Fibroblast of lung (primary cell): ENCODE measurements around the gene SPRR2G. TPM values are rescaled to one million over a fixed set of nuclear protein-coding genes. Genes with fewer than 3 reads are reported as not detected.
"Not testable (repeated sequence)": the region's sequence is repeated elsewhere in the genome, so short reads cannot be mapped to it uniquely, and the experiment has no call there.

ENCODE experiments used
- DNase-seq, 2 donors: peaks; one replicate each; pipeline versions ENCODE4 v3.0.0 to v3.0.0-alpha.2; 2010; ENCODE audit warnings: low read depth in 2 of 2
- H2AFZ ChIP-seq: 2 replicates; pipeline ENCODE4 v1.5.1; 2012; ENCODE audit warnings: low read length, control low read depth, inconsistent platforms
- H3K27ac ChIP-seq: 2 replicates; pipeline ENCODE4 v1.5.1; 2011; ENCODE audit warnings: low read length, control low read depth; ENCODE audit not compliant: insufficient read depth
- H3K27me3 ChIP-seq: 2 replicates; pipeline ENCODE4 v1.5.1; 2011; ENCODE audit warnings: mild to moderate bottlenecking, low read length; ENCODE audit not compliant: control insufficient read depth, insufficient read depth
- H3K36me3 ChIP-seq: 2 replicates; pipeline ENCODE4 v1.5.1; 2011; ENCODE audit warnings: low read length; ENCODE audit not compliant: control insufficient read depth, insufficient read depth
- H3K4me1 ChIP-seq: 2 replicates; pipeline ENCODE4 v1.5.1; 2011; ENCODE audit warnings: low read length; ENCODE audit not compliant: control insufficient read depth, insufficient read depth; ENCODE audit errors: extremely low read depth
- H3K4me2 ChIP-seq: 2 replicates; pipeline ENCODE4 v1.5.1; 2011; ENCODE audit warnings: low read length, control low read depth; ENCODE audit not compliant: insufficient read depth; ENCODE audit errors: extremely low read depth
- H3K4me3 ChIP-seq, 4 experiments: fragments of 200-600 bp in 1 of 4; sonication (generic) in 1 of 4; replicated peaks in 1 of 4; 2 replicates each; pipeline ENCODE4 v1.5.1; 2011 to 2016; ENCODE audit warnings: low read length in 4 of 4, low read depth in 3 of 4, mild to moderate bottlenecking in 3 of 4, control low read depth in 2 of 4, inconsistent platforms in 1 of 4, mixed read lengths in 1 of 4; ENCODE audit not compliant: insufficient read depth in 1 of 4; ENCODE audit errors: control extremely low read depth in 1 of 4
- H3K79me2 ChIP-seq: 2 replicates; pipeline ENCODE4 v1.5.1; 2012; ENCODE audit warnings: mild to moderate bottlenecking, low read length, inconsistent platforms; ENCODE audit not compliant: control insufficient read depth, insufficient read depth
- H3K9ac ChIP-seq: 2 replicates; pipeline ENCODE4 v1.5.1; 2011; ENCODE audit warnings: mild to moderate bottlenecking, low read length, control low read depth; ENCODE audit not compliant: insufficient read depth
- H3K9me3 ChIP-seq: 2 replicates; pipeline ENCODE4 v1.5.1; 2012; ENCODE audit warnings: low read depth, low read length; ENCODE audit not compliant: control insufficient read depth, insufficient read depth
- H4K20me1 ChIP-seq: 2 replicates; pipeline ENCODE4 v1.5.1; 2011; ENCODE audit warnings: low read length; ENCODE audit not compliant: control insufficient read depth, insufficient read depth; ENCODE audit errors: extremely low read depth
- EZH2 ChIP-seq: IDR thresholded peaks from 2 replicates; pipeline ENCODE4 v1.5.1; 2012; ENCODE audit warnings: low read length, control low read depth, mild to moderate bottlenecking; ENCODE audit errors: missing control alignments
- polyA plus RNA-seq, 2 donors: library from polyadenylated mRNA; depleted of rRNA in 1 of 2; stranded (reverse) in 1 of 2; unstranded in 1 of 2; fragments of >200 nt; gene quantifications; 2 replicates each; pipeline ENCODE4 v1.2.1, GENCODE V29; 2011 to 2012; ENCODE audit warnings: missing spikeins in 1 of 2
- total RNA-seq: library from RNA; depleted of rRNA; stranded (reverse); fragments of >200 nt; gene quantifications from 2 replicates; pipeline ENCODE4 v1.2.1, GENCODE V29; 2014
- TF ChIP-seq, protein P1 (sequence below), 2 donors: IDR thresholded peaks in 1 of 2; conservative IDR thresholded peaks in 1 of 2; 1 replicate in 1 of 2; 2 replicates in 1 of 2; pipeline ENCODE4 v1.5.1; 2011 to 2012; ENCODE audit warnings: low read length in 2 of 2, control low read depth in 1 of 2, inconsistent platforms in 1 of 2, low read depth in 1 of 2, mild to moderate bottlenecking in 1 of 2

The SPRR2G gene
- total and polyA plus RNA-seq, 2 donors (not counting 1 experiment from before 2014, with no cell fraction given), result not detected

DNA sequence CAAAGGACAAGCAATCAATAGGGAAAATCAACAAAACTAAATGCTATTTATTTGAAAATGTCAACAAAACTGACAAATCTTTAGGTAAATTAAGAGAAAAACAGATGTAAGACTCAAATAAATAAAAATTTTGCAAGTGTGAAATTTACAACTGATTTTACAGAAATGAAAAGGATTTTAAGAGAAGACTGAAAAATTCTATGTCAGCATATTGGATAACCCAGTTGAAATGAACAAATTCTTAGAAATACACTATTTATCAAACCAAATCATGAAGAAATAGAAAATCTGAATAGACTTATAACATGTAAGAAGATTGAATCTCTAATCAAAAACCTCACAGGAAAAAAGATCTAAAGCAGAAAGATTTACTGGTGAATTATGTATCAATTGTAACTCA lies 29.7 kb downstream of the SPRR2G start:
- no peak overlapping the region for H3K9ac ChIP-seq
- H4K20me1 ChIP-seq, result no peaks in the 10 kb centered on the region
- no peak overlapping the region for H2AFZ ChIP-seq
- no peaks in the 10 kb centered on the region for H3K9me3 ChIP-seq
- H3K27me3 ChIP-seq, result no peaks in the 10 kb centered on the region
- no peaks in the 10 kb centered on the region for H3K79me2 ChIP-seq
- no peak overlapping the region for H3K4me2 ChIP-seq
- H3K27ac ChIP-seq, result no peak overlapping the region
- no peak overlapping the region for H3K4me3 ChIP-seq
- TF ChIP-seq, protein P1, sequence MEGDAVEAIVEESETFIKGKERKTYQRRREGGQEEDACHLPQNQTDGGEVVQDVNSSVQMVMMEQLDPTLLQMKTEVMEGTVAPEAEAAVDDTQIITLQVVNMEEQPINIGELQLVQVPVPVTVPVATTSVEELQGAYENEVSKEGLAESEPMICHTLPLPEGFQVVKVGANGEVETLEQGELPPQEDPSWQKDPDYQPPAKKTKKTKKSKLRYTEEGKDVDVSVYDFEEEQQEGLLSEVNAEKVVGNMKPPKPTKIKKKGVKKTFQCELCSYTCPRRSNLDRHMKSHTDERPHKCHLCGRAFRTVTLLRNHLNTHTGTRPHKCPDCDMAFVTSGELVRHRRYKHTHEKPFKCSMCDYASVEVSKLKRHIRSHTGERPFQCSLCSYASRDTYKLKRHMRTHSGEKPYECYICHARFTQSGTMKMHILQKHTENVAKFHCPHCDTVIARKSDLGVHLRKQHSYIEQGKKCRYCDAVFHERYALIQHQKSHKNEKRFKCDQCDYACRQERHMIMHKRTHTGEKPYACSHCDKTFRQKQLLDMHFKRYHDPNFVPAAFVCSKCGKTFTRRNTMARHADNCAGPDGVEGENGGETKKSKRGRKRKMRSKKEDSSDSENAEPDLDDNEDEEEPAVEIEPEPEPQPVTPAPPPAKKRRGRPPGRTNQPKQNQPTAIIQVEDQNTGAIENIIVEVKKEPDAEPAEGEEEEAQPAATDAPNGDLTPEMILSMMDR (conservative IDR thresholded peaks at IDR 0.05 in 1 of 2, IDR thresholded peaks at IDR 0.05 in 1 of 2; ENCODE audit: low read depth in 1 of 2, low read length in 2 of 2), result no peak
- no peak for TF ChIP-seq EZH2
- H3K4me1 ChIP-seq, result no peaks in the 10 kb centered on the region
- no peaks in the 10 kb centered on the region for H3K36me3 ChIP-seq
- no peak for DNase-seq

DNA sequence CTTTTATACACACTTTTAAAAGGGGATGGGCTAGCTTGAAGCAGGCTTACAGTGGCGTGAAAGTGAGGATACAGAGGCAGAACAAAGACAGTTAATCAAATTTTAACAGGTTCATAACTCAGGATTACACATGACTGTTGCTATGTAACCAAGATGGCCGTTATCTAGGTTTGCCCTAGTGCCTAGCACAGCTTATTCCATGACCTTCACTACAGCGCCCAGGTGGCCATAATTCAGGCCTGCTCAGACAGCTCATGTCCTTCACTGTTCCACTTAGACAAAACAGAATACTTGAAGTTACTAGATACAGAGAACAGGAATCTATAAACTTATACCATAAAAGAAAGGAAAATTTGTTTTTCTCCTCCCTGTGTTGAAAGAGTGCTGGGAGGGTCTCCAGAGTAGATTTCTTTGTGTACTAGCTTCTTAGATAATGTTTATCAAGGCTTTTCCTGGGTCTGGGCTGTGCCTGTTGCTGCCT lies 31.2 kb downstream of the SPRR2G start:
- no peaks in the 10 kb centered on the region for H3K4me1 ChIP-seq
- no peak overlapping the region for H3K4me3 ChIP-seq
- no peak for DNase-seq
- no peak overlapping the region for H3K9ac ChIP-seq
- H3K4me2 ChIP-seq, result no peak overlapping the region
- no peak overlapping the region for H3K27ac ChIP-seq
- no peaks in the 10 kb centered on the region for H3K36me3 ChIP-seq
- H2AFZ ChIP-seq, result no peak overlapping the region
- TF ChIP-seq, protein P1 (conservative IDR thresholded peaks at IDR 0.05 in 1 of 2, IDR thresholded peaks at IDR 0.05 in 1 of 2; ENCODE audit: low read depth in 1 of 2, low read length in 2 of 2), result no peak
- no peak for TF ChIP-seq EZH2
- no peaks in the 10 kb centered on the region for H3K79me2 ChIP-seq
- no peaks in the 10 kb centered on the region for H3K27me3 ChIP-seq
- H4K20me1 ChIP-seq, result no peaks in the 10 kb centered on the region
- no peaks in the 10 kb centered on the region for H3K9me3 ChIP-seq

DNA sequence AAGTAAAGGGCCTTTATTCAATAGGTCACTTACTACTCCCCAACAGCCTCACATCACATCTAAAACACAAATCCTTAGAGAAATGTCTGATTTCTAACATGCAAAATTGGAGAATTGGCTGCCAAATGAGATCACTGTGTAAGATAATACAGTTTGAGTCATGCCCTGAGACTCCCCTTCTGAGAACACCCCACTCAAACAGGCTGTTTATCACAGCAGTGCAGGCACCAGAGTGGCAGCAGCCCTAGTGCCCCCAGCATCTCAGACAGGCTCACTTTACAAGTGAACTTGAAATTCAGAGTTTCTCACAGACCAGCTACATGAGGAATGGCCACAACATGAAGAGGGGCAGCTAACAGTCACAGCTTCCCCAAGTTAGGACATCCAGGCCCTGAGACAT lies 35.4 kb downstream of the SPRR2G start:
- not testable (repeated sequence) for DNase-seq, H3K4me3 ChIP-seq, H3K79me2 ChIP-seq, H4K20me1 ChIP-seq, H3K4me1 ChIP-seq, H3K27me3 ChIP-seq, H3K4me2 ChIP-seq, H3K9ac ChIP-seq, H2AFZ ChIP-seq, H3K27ac ChIP-seq, H3K9me3 ChIP-seq, H3K36me3 ChIP-seq
